IMR-90 (cell line): ENCODE data around the gene CPT1A. TPM values are rescaled to one million over a fixed set of nuclear protein-coding genes. Genes with fewer than 3 reads are reported as not detected.

Experiments used
- ATAC-seq: fragments of 200-7000 bp; cut with Tn5 transposase; 2 replicates; pipeline ENCODE4 v1.9.1; 2020; ENCODE audit warnings: low read depth, mild to moderate bottlenecking, moderate library complexity
- BruUV-seq: library from RNA; stranded (reverse); fragments of 400-500 nt; replicated peaks from 2 replicates; lab custom pipeline; 2021; lab: Mats Ljungman, UMichigan
- CTCF ChIA-PET: fragments of 300-600 bp; formaldehyde crosslinking; extraction: SDS; loops from one replicate; lab custom pipeline; 2021; ENCODE audit warnings: antibody characterized with exemption; lab: Yijun Ruan, JAX
- POLR2A ChIA-PET: fragments of 300-600 bp; sonication (Branson Sonifier 250); formaldehyde crosslinking; loops from one replicate; lab custom pipeline; 2022; ENCODE audit warnings: antibody characterized with exemption; ENCODE audit not compliant: unreplicated experiment; lab: Charles Lee
- DNase-seq: peaks from one replicate; pipeline ENCODE4 v3.0.0; 2013
- H2AFZ ChIP-seq: replicated peaks from 2 replicates; pipeline ENCODE3; 2013; ENCODE audit warnings: low read length, mild to moderate bottlenecking; ENCODE audit not compliant: poor library complexity
- H2AK5ac ChIP-seq: 2 replicates; pipeline ENCODE4 v1.6.1; 2013; ENCODE audit warnings: low read depth, low read length, inconsistent platforms
- H2AK9ac ChIP-seq: replicated peaks from 2 replicates; pipeline ENCODE3; 2013; ENCODE audit warnings: mild to moderate bottlenecking, low read depth, low read length, moderate library complexity; ENCODE audit not compliant: poor library complexity
- H2BK120ac ChIP-seq: 2 replicates; pipeline ENCODE4 v1.6.1; 2013; ENCODE audit warnings: low read depth, low read length, inconsistent platforms
- H2BK15ac ChIP-seq: 3 replicates; pipeline ENCODE4 v1.6.1; 2013; ENCODE audit warnings: low read depth, low read length, inconsistent platforms
- H2BK20ac ChIP-seq: 2 replicates; pipeline ENCODE4 v1.6.1; 2013; ENCODE audit warnings: low read depth, mild to moderate bottlenecking, inconsistent platforms, low read length, moderate library complexity
- H2BK5ac ChIP-seq: 2 replicates; pipeline ENCODE4 v1.6.1; 2013; ENCODE audit warnings: mild to moderate bottlenecking, low read depth, low read length, inconsistent platforms; ENCODE audit not compliant: poor library complexity, severe bottlenecking
- H3K14ac ChIP-seq: replicated peaks from 2 replicates; pipeline ENCODE4 v1.6.1; 2013; ENCODE audit warnings: low read depth, low read length, inconsistent platforms
- H3K18ac ChIP-seq: 2 replicates; pipeline ENCODE4 v1.6.1; 2013; ENCODE audit warnings: low read depth, low read length, control low read depth
- H3K23ac ChIP-seq: 2 replicates; pipeline ENCODE4 v1.6.1; 2013; ENCODE audit warnings: low read depth, low read length, inconsistent platforms
- H3K27ac ChIP-seq: 2 replicates; pipeline ENCODE4 v1.5.1; 2013; ENCODE audit warnings: mild to moderate bottlenecking, control low read depth, low read length; ENCODE audit not compliant: insufficient read depth
- H3K27me3 ChIP-seq: 2 replicates; pipeline ENCODE4 v1.6.1; 2013; ENCODE audit warnings: low read length; ENCODE audit not compliant: control insufficient read depth, insufficient read depth
- H3K36me3 ChIP-seq: 2 replicates; pipeline ENCODE4 v1.6.1; 2013; ENCODE audit warnings: low read length, mixed read lengths; ENCODE audit not compliant: control insufficient read depth, insufficient read depth
- H3K4ac ChIP-seq: 2 replicates; pipeline ENCODE4 v1.6.1; 2013; ENCODE audit warnings: low read depth, low read length, inconsistent platforms
- H3K4me1 ChIP-seq: 2 replicates; pipeline ENCODE4 v1.6.1; 2013; ENCODE audit warnings: low read length, mixed read lengths; ENCODE audit not compliant: control insufficient read depth, insufficient read depth
- H3K4me2 ChIP-seq: 2 replicates; pipeline ENCODE4 v1.6.1; 2013; ENCODE audit warnings: low read depth, mild to moderate bottlenecking, control low read depth, low read length, moderate library complexity
- H3K4me3 ChIP-seq: 2 replicates; pipeline ENCODE4 v1.5.1; 2013; ENCODE audit warnings: low read depth, mild to moderate bottlenecking, control low read depth, low read length, moderate library complexity; ENCODE audit not compliant: insufficient read depth
- H3K56ac ChIP-seq: 2 replicates; pipeline ENCODE4 v1.6.1; 2013; ENCODE audit warnings: low read length, inconsistent platforms; ENCODE audit not compliant: insufficient read depth; ENCODE audit errors: extremely low read depth
- H3K79me1 ChIP-seq, 2 experiments: 2 replicates each; pipeline ENCODE4 v1.6.1; 2013; ENCODE audit warnings: low read length in 2 of 2, inconsistent platforms in 1 of 2, low read depth in 1 of 2
- H3K9ac ChIP-seq: 2 replicates; pipeline ENCODE4 v1.6.1; 2013; ENCODE audit warnings: low read depth, low read length, control low read depth
- H3K9me1 ChIP-seq: 2 replicates; pipeline ENCODE4 v1.6.1; 2013; ENCODE audit warnings: low read length, inconsistent platforms; ENCODE audit not compliant: insufficient read depth
- H3K9me3 ChIP-seq: 2 replicates; pipeline ENCODE4 v1.6.1; 2013; ENCODE audit warnings: low read length; ENCODE audit not compliant: control insufficient read depth, insufficient read depth
- H4K20me1 ChIP-seq: 2 replicates; pipeline ENCODE4 v1.6.1; 2013; ENCODE audit warnings: low read length, inconsistent platforms; ENCODE audit not compliant: insufficient read depth
- H4K5ac ChIP-seq: 2 replicates; pipeline ENCODE4 v1.6.1; 2013; ENCODE audit warnings: mild to moderate bottlenecking, low read depth, low read length, control low read depth
- H4K8ac ChIP-seq, 2 experiments: 2 replicates each; pipeline ENCODE4 v1.6.1; 2013; ENCODE audit warnings: low read depth in 2 of 2, low read length in 2 of 2, control low read depth in 1 of 2, inconsistent platforms in 1 of 2
- H4K91ac ChIP-seq: 2 replicates; pipeline ENCODE4 v1.6.1; 2013; ENCODE audit warnings: low read depth, low read length, inconsistent platforms; ENCODE audit not compliant: insufficient read depth
- BHLHE40 ChIP-seq: fragments of 150-350 bp; IDR thresholded peaks from 2 replicates; pipeline ENCODE4 v1.6.1; 2016; ENCODE audit warnings: mild to moderate bottlenecking, low read depth, low read length
- CEBPB ChIP-seq: IDR thresholded peaks from 2 replicates; pipeline ENCODE4 v1.6.1; 2012; ENCODE audit warnings: low read depth, low read length, improper control_type of control experiment
- CHD1 ChIP-seq: IDR thresholded peaks from 2 replicates; pipeline ENCODE4 v1.6.1; 2012; ENCODE audit warnings: low read depth, low read length, improper control_type of control experiment
- MXI1 ChIP-seq: IDR thresholded peaks from 2 replicates; pipeline ENCODE4 v1.6.1; 2012; ENCODE audit warnings: low read depth, mild to moderate bottlenecking, low read length, moderate library complexity, borderline replicate concordance
- RAD21 ChIP-seq: IDR thresholded peaks from 2 replicates; pipeline ENCODE4 v1.6.1; 2012; ENCODE audit warnings: low read length, improper control_type of control experiment
- RCOR1 ChIP-seq: IDR thresholded peaks from 2 replicates; pipeline ENCODE4 v1.6.1; 2012; ENCODE audit warnings: mild to moderate bottlenecking, low read length, improper control_type of control experiment; ENCODE audit not compliant: insufficient replicate concordance
- RFX5 ChIP-seq: IDR thresholded peaks from 2 replicates; pipeline ENCODE4 v1.8.0; 2012; ENCODE audit warnings: low read depth, mild to moderate bottlenecking, low read length, moderate library complexity
- WGBS, 2 experiments: methylation state at CpG; one replicate each; pipeline versions ENCODE4 v1.1.5 to v1.1.7; 2013; ENCODE audit warnings: missing lambda C conversion rate in 2 of 2; ENCODE audit not compliant: insufficient read length in 1 of 2; ENCODE audit errors: extremely low coverage in 2 of 2; 5-methylcytosine and 5-hydroxymethylcytosine counted together
- dilution Hi-C: fragments of 300-500 bp; cut with HindIII; formaldehyde crosslinking; loops from one replicate; pipeline ENCODE4 v1.14.3; 2018; ENCODE audit warnings: low sequenced_read_pairs; ENCODE audit not compliant: unreplicated experiment
- in situ Hi-C: fragments of 300-500 bp; cut with MboI; formaldehyde crosslinking; loops from 3 replicates; pipeline ENCODE4 v1.14.3; 2019; ENCODE audit warnings: low sequenced_read_pairs, inconsistent platforms, mixed read lengths
- intact Hi-C: fragments of 100-400 bp; cut with micrococcal nuclease; formaldehyde crosslinking; loops from 2 replicates; pipeline ENCODE4 v1.10.0; 2022
- polyA plus RNA-seq, 3 experiments: library from polyadenylated mRNA; depleted of rRNA; stranded (reverse); fragments of >200 nt; gene quantifications; 2 replicates each; pipeline ENCODE4 v1.2.3, GENCODE V29; 2012; ENCODE audit warnings: low replicate concordance in 1 of 3
- total RNA-seq: library from RNA; depleted of rRNA; stranded (reverse); fragments of >200 nt; gene quantifications from 2 replicates; pipeline ENCODE4 v1.2.3, GENCODE V29; 2012
- TF ChIP-seq, protein P1 (sequence below): conservative IDR thresholded peaks from 2 replicates; pipeline ENCODE4 v1.5.1; 2012; ENCODE audit warnings: mild to moderate bottlenecking, low read depth, low read length, improper control_type of control experiment
- TF ChIP-seq, protein P2 (sequence below): fragments of 150-350 bp; IDR thresholded peaks from 2 replicates; pipeline ENCODE4 v1.6.1; 2017; ENCODE audit warnings: mild to moderate bottlenecking, antibody characterized with exemption, low read length, low read depth
- TF ChIP-seq, protein P3 (sequence below): fragments of 150-350 bp; IDR thresholded peaks from 2 replicates; pipeline ENCODE4 v1.6.1; 2016; ENCODE audit warnings: low read depth, mild to moderate bottlenecking, low read length, moderate library complexity, borderline replicate concordance

CPT1A gene
- total and polyA plus RNA-seq, 2 of the 4 experiments (the other 2 are of a cell fraction): 15.4 to 21.3 TPM

DNA sequence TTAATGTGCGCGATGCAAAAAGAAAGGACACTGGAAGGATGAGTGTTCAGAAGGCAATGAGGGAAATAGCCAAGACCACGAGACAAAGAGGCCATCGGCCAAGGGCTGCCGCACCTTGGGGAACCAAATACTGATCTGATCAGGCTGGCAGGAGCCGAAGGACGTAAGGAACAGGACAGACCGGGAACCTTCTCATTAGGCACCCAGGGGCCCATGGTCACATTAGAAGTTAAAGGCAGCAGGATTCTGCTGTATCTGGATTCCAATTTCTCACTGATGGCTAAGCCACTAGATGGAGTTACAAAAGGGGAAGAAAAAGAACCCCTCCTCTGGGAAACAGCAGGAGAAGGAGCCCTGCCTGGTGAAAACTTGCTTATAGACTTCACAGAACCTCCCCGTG is 28.8 kb upstream of the CPT1A start:
- H2AK5ac ChIP-seq: no peak overlapping the region
- no peaks in the 10 kb centered on the region for H3K9me3 ChIP-seq
- intact Hi-C loops (no loop called here), dilution Hi-C loops (no loop called here), in situ Hi-C loops (no loop called here)
- H3K4ac ChIP-seq: no peak overlapping the region
- no peak overlapping the region for H4K91ac ChIP-seq
- no peak overlapping the region for H2BK20ac ChIP-seq
- H3K4me3 ChIP-seq: no peak overlapping the region
- 100% methylated on average over 2 of the region's 9 CpGs; no CpG with 5 or more reads in 1 of the 2 experiments for WGBS, 2 experiments
- no peak overlapping the region for H2BK120ac ChIP-seq
- ATAC-seq (no peak), DNase-seq (no peak)
- no peak overlapping the region for H2AFZ ChIP-seq
- no peak overlapping the region for H3K27ac ChIP-seq
- no peak overlapping the region for H2AK9ac ChIP-seq
- POLR2A ChIA-PET: no interaction called here
- H3K27me3 ChIP-seq: peaks cover 33% of the 10 kb centered on the region
- H3K79me1 ChIP-seq: no peaks in the 10 kb centered on the region
- no peak overlapping the region for H3K9ac ChIP-seq
- no peak overlapping the region for H4K8ac ChIP-seq
- H4K20me1 ChIP-seq: no peaks in the 10 kb centered on the region
- H3K14ac ChIP-seq: no peak overlapping the region
- no TSS peak for BruUV-seq
- no peak overlapping the region for H4K5ac ChIP-seq
- no peak overlapping the region for H2BK5ac ChIP-seq
- no peak overlapping the region for H2BK15ac ChIP-seq
- H3K23ac ChIP-seq: no peak overlapping the region
- no peaks in the 10 kb centered on the region for H3K36me3 ChIP-seq
- peaks cover 1% of the 10 kb centered on the region for H3K4me1 ChIP-seq
- TF ChIP-seq RFX5 (no peak), BHLHE40 (no peak), RAD21 (no peak), RCOR1 (no peak), MXI1 (no peak), CHD1 (no peak), CEBPB (no peak)
- TF ChIP-seq, protein P1, sequence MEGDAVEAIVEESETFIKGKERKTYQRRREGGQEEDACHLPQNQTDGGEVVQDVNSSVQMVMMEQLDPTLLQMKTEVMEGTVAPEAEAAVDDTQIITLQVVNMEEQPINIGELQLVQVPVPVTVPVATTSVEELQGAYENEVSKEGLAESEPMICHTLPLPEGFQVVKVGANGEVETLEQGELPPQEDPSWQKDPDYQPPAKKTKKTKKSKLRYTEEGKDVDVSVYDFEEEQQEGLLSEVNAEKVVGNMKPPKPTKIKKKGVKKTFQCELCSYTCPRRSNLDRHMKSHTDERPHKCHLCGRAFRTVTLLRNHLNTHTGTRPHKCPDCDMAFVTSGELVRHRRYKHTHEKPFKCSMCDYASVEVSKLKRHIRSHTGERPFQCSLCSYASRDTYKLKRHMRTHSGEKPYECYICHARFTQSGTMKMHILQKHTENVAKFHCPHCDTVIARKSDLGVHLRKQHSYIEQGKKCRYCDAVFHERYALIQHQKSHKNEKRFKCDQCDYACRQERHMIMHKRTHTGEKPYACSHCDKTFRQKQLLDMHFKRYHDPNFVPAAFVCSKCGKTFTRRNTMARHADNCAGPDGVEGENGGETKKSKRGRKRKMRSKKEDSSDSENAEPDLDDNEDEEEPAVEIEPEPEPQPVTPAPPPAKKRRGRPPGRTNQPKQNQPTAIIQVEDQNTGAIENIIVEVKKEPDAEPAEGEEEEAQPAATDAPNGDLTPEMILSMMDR: no peak
- TF ChIP-seq, protein P2, sequence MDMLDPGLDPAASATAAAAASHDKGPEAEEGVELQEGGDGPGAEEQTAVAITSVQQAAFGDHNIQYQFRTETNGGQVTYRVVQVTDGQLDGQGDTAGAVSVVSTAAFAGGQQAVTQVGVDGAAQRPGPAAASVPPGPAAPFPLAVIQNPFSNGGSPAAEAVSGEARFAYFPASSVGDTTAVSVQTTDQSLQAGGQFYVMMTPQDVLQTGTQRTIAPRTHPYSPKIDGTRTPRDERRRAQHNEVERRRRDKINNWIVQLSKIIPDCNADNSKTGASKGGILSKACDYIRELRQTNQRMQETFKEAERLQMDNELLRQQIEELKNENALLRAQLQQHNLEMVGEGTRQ: no peak
- TF ChIP-seq, protein P3, sequence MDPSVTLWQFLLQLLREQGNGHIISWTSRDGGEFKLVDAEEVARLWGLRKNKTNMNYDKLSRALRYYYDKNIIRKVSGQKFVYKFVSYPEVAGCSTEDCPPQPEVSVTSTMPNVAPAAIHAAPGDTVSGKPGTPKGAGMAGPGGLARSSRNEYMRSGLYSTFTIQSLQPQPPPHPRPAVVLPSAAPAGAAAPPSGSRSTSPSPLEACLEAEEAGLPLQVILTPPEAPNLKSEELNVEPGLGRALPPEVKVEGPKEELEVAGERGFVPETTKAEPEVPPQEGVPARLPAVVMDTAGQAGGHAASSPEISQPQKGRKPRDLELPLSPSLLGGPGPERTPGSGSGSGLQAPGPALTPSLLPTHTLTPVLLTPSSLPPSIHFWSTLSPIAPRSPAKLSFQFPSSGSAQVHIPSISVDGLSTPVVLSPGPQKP: no peak
- CTCF ChIA-PET: interaction anchor here (0.6 kb wide), 1 partner anchor 1135 kb away, joined by 3 read pairs; no protein-coding TSS in a partner anchor
- H3K18ac ChIP-seq: no peak overlapping the region
- no peak overlapping the region for H3K4me2 ChIP-seq
- H3K9me1 ChIP-seq: no peaks in the 10 kb centered on the region
- H3K56ac ChIP-seq: no peak overlapping the region
